Left lung (tissue), 10 donors: ENCODE data around the gene MAN1C1. TPM values are rescaled to one million over a fixed set of nuclear protein-coding genes. Genes with fewer than 3 reads are reported as not detected.
A peak's percentile ranks its signal among the peaks of the same experiment; 100 is the strongest.

ENCODE experiments used
- ATAC-seq: fragments of 200-7000 bp; cut with Tn5 transposase; one replicate; pipeline ENCODE4 v1.9.1; 2020; ENCODE audit warnings: moderate library complexity
- DNase-seq, 4 donors: peaks; one replicate each; pipeline ENCODE4 v3.0.0-alpha.2; 2013 to 2020
- H3K27ac ChIP-seq, 2 donors: fragments of 200-600 bp; sonication (generic) in 1 of 2; one replicate each; pipeline versions ENCODE4 v1.5.0 to v1.8.0; 2020 to 2021
- H3K27me3 ChIP-seq, 2 donors: fragments of 200-600 bp; sonication (generic) in 1 of 2; one replicate each; pipeline versions ENCODE4 v1.5.0 to v1.8.0; 2020 to 2021
- H3K36me3 ChIP-seq, 2 donors: fragments of 200-600 bp; sonication (generic) in 1 of 2; one replicate each; pipeline versions ENCODE4 v1.5.0 to v1.8.0; 2020 to 2021
- H3K4me1 ChIP-seq, 2 donors: fragments of 200-600 bp; one replicate each; pipeline ENCODE4 v1.8.0; 2021
- H3K4me3 ChIP-seq, 2 donors: fragments of 200-600 bp; sonication (generic) in 1 of 2; one replicate each; pipeline versions ENCODE4 v1.5.0 to v1.8.0; 2020 to 2021; ENCODE audit warnings: mild to moderate bottlenecking in 1 of 2
- H3K9me3 ChIP-seq, 2 donors: fragments of 200-600 bp; sonication (generic) in 1 of 2; one replicate each; pipeline versions ENCODE4 v1.5.0 to v1.8.0; 2020 to 2021
- intact Hi-C, 2 donors: fragments of 100-400 bp; cut with DNase I; formaldehyde crosslinking; loops; one replicate each; pipeline versions ENCODE4 v1.11.2 to v1.14.2; 2022
- polyA plus RNA-seq, 6 donors: library from polyadenylated mRNA; unstranded; fragments of 120-200 nt; gene quantifications; one replicate each; pipeline ENCODE4 v1.2.1, GENCODE V29; 2013; ENCODE audit not compliant: insufficient read length in 6 of 6
- total RNA-seq, 2 donors: library from RNA; stranded (reverse); fragmentation: NEBNext Ultra II Directional; extraction: Animal tissue kit (Norgen Biotek cat#: 25700); gene quantifications; one replicate each; pipeline ENCODE4 v1.2.1, GENCODE V29; 2021
- TF ChIP-seq, protein P1 (sequence below), 2 donors: fragments of 200-600 bp; sonication (generic) in 1 of 2; IDR thresholded peaks; one replicate each; pipeline versions ENCODE4 v1.5.0 to v1.8.0; 2021; ENCODE audit warnings: antibody characterized with exemption in 2 of 2
- donor health status: DM: no; HTN: yes; CAD: no.
- donor health status: DM: no; HTN: no; CAD: no.

Gene MAN1C1
- total and polyA plus RNA-seq, 8 donors, result 14.9 to 20.3 (median 16.1) TPM

DNA sequence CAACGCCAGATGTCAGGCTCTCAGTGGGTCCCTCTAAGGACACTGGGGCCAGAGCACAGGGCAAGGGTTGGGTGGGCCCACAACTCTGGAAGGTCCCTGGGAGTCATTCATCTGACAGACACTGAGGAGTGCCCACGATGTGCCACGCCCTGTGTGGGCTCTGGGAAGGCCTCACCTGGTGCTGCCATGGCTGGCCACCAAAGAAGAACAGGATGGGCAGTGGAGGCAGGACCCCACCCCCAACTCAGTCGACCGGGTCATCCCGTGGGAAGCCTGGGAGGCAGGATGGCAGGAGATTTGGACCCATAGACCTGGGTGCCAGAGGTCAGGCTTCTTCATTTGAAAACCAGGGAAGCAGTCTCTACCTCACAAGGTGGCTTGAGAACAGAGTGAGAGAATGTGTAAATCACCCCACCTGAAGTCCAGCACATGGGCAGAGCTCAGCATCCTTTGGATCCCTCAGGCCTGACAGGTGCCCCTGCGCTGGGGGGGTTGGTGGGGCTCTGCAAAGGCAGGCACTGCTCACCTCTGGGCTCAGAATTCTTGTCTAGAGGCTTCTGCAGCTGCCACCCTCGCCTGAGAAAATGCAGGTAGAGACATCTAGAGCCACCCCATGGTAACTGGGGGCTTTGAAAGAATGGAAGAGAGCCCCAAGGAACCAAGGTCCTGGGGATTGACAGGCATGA, 182.2 kb downstream of the MAN1C1 start:
- Histone ChIP-seq H3K4me1 (peaks cover 11 to 59% of the 10 kb centered on the region in 2 donors), H3K36me3 (no peaks in the 10 kb centered on the region), H3K27ac (peak overlapping the region; percentile 60 to 79), H3K4me3 (no peak overlapping the region), H3K9me3 (no peaks in the 10 kb centered on the region), H3K27me3 (no peaks in the 10 kb centered on the region)
- intact Hi-C loops, result loop anchor here in 1 of 2 donors (5.0 kb wide), 1 partner anchor 192 kb away; no protein-coding TSS in a partner anchor
- DNase-seq (no peak), ATAC-seq (no peak)
- TF ChIP-seq, protein P1, sequence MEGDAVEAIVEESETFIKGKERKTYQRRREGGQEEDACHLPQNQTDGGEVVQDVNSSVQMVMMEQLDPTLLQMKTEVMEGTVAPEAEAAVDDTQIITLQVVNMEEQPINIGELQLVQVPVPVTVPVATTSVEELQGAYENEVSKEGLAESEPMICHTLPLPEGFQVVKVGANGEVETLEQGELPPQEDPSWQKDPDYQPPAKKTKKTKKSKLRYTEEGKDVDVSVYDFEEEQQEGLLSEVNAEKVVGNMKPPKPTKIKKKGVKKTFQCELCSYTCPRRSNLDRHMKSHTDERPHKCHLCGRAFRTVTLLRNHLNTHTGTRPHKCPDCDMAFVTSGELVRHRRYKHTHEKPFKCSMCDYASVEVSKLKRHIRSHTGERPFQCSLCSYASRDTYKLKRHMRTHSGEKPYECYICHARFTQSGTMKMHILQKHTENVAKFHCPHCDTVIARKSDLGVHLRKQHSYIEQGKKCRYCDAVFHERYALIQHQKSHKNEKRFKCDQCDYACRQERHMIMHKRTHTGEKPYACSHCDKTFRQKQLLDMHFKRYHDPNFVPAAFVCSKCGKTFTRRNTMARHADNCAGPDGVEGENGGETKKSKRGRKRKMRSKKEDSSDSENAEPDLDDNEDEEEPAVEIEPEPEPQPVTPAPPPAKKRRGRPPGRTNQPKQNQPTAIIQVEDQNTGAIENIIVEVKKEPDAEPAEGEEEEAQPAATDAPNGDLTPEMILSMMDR (IDR thresholded peaks at IDR 0.05), result no peak

DNA sequence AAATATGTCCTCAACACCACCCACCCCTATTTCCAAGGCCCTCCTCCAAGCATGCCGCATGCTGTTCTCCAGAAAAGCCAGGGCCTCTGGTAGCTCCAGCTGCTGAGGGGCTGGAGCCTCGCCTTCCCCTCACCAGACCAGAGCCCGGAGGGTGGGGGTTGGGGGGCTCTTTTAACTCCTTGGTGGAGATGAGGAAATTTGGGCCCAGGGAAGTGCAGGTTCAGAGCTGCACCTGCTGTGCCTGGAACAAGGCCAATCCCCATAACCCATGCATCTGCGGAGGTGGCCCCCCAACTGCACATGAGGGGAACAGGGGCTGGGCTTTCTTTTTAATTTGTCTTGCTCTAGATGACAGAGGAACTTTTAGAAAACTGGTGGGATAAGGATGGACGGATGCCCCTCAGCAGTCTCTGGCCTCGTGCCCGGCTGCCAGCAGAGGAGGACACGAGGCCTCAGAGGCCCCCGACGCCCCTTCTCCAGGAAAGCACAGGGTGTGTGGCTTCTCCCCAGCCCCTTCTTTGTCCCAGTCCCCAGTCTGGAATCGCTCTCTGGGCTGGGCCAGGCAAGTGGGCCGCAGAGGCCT, 182.9 kb downstream of the MAN1C1 start:
- H3K4me1 ChIP-seq, result peaks cover 11 to 64% of the 10 kb centered on the region in 2 donors
- no peaks in the 10 kb centered on the region for H3K27me3 ChIP-seq
- DNase-seq (no peak), ATAC-seq (no peak)
- H3K9me3 ChIP-seq, result no peaks in the 10 kb centered on the region
- peak overlapping the region; percentile 60 to 79 for H3K27ac ChIP-seq
- H3K4me3 ChIP-seq, result peak overlapping the region; percentile 23 to 49
- no peaks in the 10 kb centered on the region for H3K36me3 ChIP-seq
- intact Hi-C loops, result loop anchor here in 1 of 2 donors (5.0 kb wide), 1 partner anchor 192 kb away; no protein-coding TSS in a partner anchor
- TF ChIP-seq, protein P1 (IDR thresholded peaks at IDR 0.05), result no peak

DNA sequence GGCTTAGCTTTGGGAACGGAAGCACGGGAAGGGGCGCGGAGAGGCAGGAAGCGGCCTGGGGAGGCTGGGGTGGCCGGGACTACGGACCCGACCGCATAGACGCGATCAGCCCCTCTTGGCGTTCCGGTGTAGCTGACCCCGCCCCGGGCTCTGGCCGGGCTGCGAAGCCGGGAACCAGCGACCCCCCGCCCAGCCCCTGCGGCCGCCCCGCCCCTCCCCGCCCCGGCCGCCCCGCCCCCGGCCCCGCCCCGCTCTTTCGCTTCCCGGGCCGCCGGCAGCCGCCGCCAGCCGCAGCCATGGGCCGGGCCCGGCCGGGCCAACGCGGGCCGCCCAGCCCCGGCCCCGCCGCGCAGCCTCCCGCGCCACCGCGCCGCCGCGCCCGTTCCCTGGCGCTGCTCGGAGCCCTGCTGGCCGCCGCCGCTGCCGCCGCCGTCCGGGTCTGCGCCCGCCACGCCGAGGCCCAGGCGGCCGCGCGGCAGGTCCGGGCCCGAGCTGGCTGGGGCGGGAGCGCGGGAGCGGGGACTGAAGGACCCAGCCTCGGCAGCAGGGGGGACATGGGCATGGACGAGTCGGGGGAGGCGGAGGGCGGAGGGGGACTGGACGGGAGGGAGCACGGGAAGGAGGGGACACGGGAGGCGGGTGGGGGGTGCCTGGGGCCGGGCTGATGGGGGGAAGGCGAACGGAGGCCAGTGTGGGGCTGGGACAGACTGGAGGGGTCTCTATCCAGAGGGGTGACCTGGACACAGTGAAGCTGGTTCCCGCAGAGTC, 183.5 kb downstream of the MAN1C1 start, which contains the start of gene SELENON:
TSS of gene SELENON (plus strand) at position 259 of the 768 bp plus-strand sequence. CDS start at position 297, 38 bp downstream.
- Histone ChIP-seq H3K4me3 (peak within 1 kb of the TSS; percentile 43 to 53), H3K4me1 (peaks cover 16 to 69% of the 10 kb centered on the region in 2 donors), H3K36me3 (no peaks in the 10 kb centered on the region), H3K27ac (peak within 1 kb of the TSS; percentile 60 to 79), H3K27me3 (no peaks in the 10 kb centered on the region), H3K9me3 (no peaks in the 10 kb centered on the region)
- DNase-seq (peak; percentile 51 to 91 (median 70)), ATAC-seq (peak; percentile 61)
- intact Hi-C loops, result loop anchor here in 1 of 2 donors (5.0 kb wide), 1 partner anchor 193 kb away; no protein-coding TSS in a partner anchor
- TF ChIP-seq, protein P1 (IDR thresholded peaks at IDR 0.05), result no peak

DNA sequence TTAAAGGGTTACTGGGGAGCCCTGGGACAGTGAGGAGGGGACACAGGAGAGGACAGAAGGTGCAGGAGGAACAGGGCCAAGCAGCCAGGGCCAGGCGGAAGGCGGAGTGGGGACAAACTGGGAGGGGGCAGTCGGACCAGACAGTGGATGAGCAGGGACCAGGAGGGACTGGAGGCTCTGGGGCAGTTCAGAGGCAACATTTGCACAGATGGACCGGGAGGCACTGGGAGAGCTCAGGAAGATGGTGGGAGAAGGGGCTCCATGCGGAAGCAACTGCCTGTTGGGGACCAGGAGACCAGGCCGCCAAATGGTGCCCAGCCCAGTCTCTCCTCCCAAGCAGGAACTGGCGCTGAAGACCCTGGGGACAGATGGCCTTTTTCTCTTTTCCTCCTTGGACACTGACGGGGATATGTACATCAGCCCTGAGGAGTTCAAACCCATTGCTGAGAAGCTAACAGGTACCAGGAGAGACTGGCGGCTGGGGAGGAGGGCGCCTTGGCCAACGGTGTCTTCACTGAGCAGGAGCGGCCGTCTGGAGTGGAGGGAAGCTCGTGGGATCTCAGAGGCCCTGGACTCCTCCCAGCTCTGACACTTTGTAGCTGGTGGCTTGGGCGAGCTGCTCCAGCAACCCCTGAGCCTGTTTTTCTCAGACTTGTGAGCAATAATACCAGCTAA, 184.2 kb downstream of the MAN1C1 start:
- H3K4me1 ChIP-seq, result peaks cover 23 to 77% of the 10 kb centered on the region in 2 donors
- peak overlapping the region; percentile 43 to 53 for H3K4me3 ChIP-seq
- DNase-seq, result peak in 1 of 4 donors; percentile 76
- intact Hi-C loops, result no loop called here
- peaks cover 0 to 6% of the 10 kb centered on the region in 2 donors for H3K36me3 ChIP-seq
- no peaks in the 10 kb centered on the region for H3K27me3 ChIP-seq
- TF ChIP-seq, protein P1 (IDR thresholded peaks at IDR 0.05), result no peak
- H3K9me3 ChIP-seq, result no peaks in the 10 kb centered on the region
- no peak for ATAC-seq
- peak overlapping the region; percentile 48 to 56 for H3K27ac ChIP-seq
